GM12878 (cell line): ENCODE measurements around the gene RCOR1. TPM values are rescaled to one million over a fixed set of nuclear protein-coding genes. Genes with fewer than 3 reads are reported as not detected.

Source experiments
- ATAC-seq: fragments of 200-7000 bp; cut with Tn5 transposase; 3 replicates; pipeline ENCODE4 v1.9.1; 2020; ENCODE audit warnings: mild to moderate bottlenecking, moderate library complexity
- BruUV-seq: library from RNA; stranded (reverse); fragments of 400-500 nt; replicated peaks from 2 replicates; lab custom pipeline; 2021; lab: Mats Ljungman, UMichigan
- CTCF ChIA-PET: fragments of 300-600 bp; sonication (Branson Sonifier 250); formaldehyde crosslinking; extraction: SDS; loops from one replicate; lab custom pipeline; 2021; ENCODE audit warnings: inconsistent platforms; lab: Yijun Ruan, JAX
- POLR2A ChIA-PET: fragments of 350-600 bp; formaldehyde crosslinking; extraction: SDS; loops from one replicate; lab custom pipeline; 2021; ENCODE audit warnings: inconsistent platforms; lab: Charles Lee
- RAD21 ChIA-PET: fragments of 300-600 bp; sonication (Branson Sonifier 250); formaldehyde crosslinking; loops from one replicate; lab custom pipeline; 2023; ENCODE audit warnings: antibody characterized with exemption; ENCODE audit not compliant: unreplicated experiment; lab: Charles Lee
- SMC1A ChIA-PET: fragments of 300-600 bp; sonication (Branson Sonifier 250); formaldehyde crosslinking; loops from one replicate; lab custom pipeline; 2023; ENCODE audit not compliant: unreplicated experiment, uncharacterized antibody; lab: Charles Lee
- DNase-seq: peaks from one replicate; pipeline ENCODE4 v3.0.0-alpha.2; 2011; ENCODE audit warnings: low read depth, low spot score
- FAIRE-seq: peaks from 3 replicates; lab custom pipeline; 2011; peaks lifted over from hg19 to GRCh38; lab: Jason Lieb, UNC
- H2AFZ ChIP-seq: 2 replicates; pipeline ENCODE4 v1.6.0; 2011; ENCODE audit warnings: low read depth, low read length, control low read depth; ENCODE audit not compliant: control insufficient read depth
- H3K27ac ChIP-seq: 2 replicates; pipeline ENCODE4 v1.5.1; 2011; ENCODE audit warnings: control low read depth; ENCODE audit not compliant: control insufficient read depth, insufficient read depth
- H3K27me3 ChIP-seq, 2 experiments: replicated peaks in 1 of 2; 2 replicates each; pipeline versions ENCODE4 v1.6.0 to v1.6.1; 2011; ENCODE audit warnings: low read length in 1 of 2; ENCODE audit not compliant: control insufficient read depth in 2 of 2, insufficient read depth in 2 of 2
- H3K36me3 ChIP-seq, 2 experiments: 2 replicates each; pipeline ENCODE4 v1.5.1; 2011; ENCODE audit warnings: low read length in 1 of 2; ENCODE audit not compliant: control insufficient read depth in 2 of 2, insufficient read depth in 2 of 2
- H3K4me1 ChIP-seq: 2 replicates; pipeline ENCODE4 v1.6.1; 2011; ENCODE audit warnings: mild to moderate bottlenecking, low read length, moderate library complexity, mixed read lengths; ENCODE audit not compliant: control insufficient read depth, insufficient read depth
- H3K4me2 ChIP-seq: 2 replicates; pipeline ENCODE4 v1.6.0; 2011; ENCODE audit warnings: control low read depth; ENCODE audit not compliant: control insufficient read depth, insufficient read depth
- H3K4me3 ChIP-seq: fragments of 200-600 bp; sonication (generic); 2 replicates; pipeline ENCODE4 v1.5.1; 2016
- H3K79me2 ChIP-seq: 2 replicates; pipeline ENCODE4 v1.6.0; 2011; ENCODE audit warnings: low read length; ENCODE audit not compliant: control insufficient read depth, insufficient read depth
- H3K9ac ChIP-seq: 2 replicates; pipeline ENCODE4 v1.8.0; 2011; ENCODE audit warnings: low read length, control low read depth, mixed read lengths; ENCODE audit not compliant: control insufficient read depth, insufficient read depth
- H3K9me3 ChIP-seq: replicated peaks from 3 replicates; pipeline ENCODE4 v1.5.1; 2011; ENCODE audit warnings: mild to moderate bottlenecking, low read length; ENCODE audit not compliant: control insufficient read depth, insufficient read depth
- H4K20me1 ChIP-seq: 2 replicates; pipeline ENCODE4 v1.6.0; 2011; ENCODE audit not compliant: control insufficient read depth, insufficient read depth
- ASH2L ChIP-seq: fragments of 300-600, 200-600 bp; sonication (generic); IDR thresholded peaks from 2 replicates; pipeline ENCODE4 v1.6.1; 2017; ENCODE audit warnings: low read depth, mild to moderate bottlenecking, borderline replicate concordance
- ATF2 ChIP-seq: IDR thresholded peaks from 2 replicates; pipeline ENCODE4 v1.6.1; 2012; ENCODE audit warnings: low read length, inconsistent platforms
- CEBPB ChIP-seq, 2 experiments: fragments of 150-350 bp in 1 of 2; IDR thresholded peaks; 2 replicates each; pipeline ENCODE4 v1.6.1; 2012 to 2014; ENCODE audit warnings: low read depth in 2 of 2, low read length in 2 of 2, borderline replicate concordance in 1 of 2, inconsistent platforms in 1 of 2
- EED ChIP-seq: sonication (generic); IDR thresholded peaks from 2 replicates; pipeline ENCODE4 v1.6.1; 2016; ENCODE audit warnings: antibody characterized with exemption, low read depth
- EP300 ChIP-seq, 2 experiments: fragments of 150-350 bp in 1 of 2; IDR thresholded peaks; 2 replicates each; pipeline ENCODE4 v1.6.1; 2011 to 2012; ENCODE audit warnings: low read depth in 2 of 2, low read length in 2 of 2, borderline replicate concordance in 1 of 2, improper control_type of control experiment in 1 of 2, inconsistent platforms in 1 of 2; ENCODE audit not compliant: control insufficient read depth in 1 of 2
- FOXK2 ChIP-seq: fragments of 450-650 bp; IDR thresholded peaks from 2 replicates; pipeline ENCODE4 v1.6.1; 2017; ENCODE audit warnings: mild to moderate bottlenecking, moderate library complexity
- JUNB ChIP-seq: IDR thresholded peaks from 2 replicates; pipeline ENCODE4 v1.6.1; 2016; ENCODE audit warnings: antibody characterized with exemption, mild to moderate bottlenecking
- MLLT1 ChIP-seq: fragments of 450-650 bp; IDR thresholded peaks from 2 replicates; pipeline ENCODE4 v1.6.1; 2016; ENCODE audit warnings: mild to moderate bottlenecking
- MYC ChIP-seq: IDR thresholded peaks from 2 replicates; pipeline ENCODE4 v1.6.1; 2011; ENCODE audit warnings: mild to moderate bottlenecking, low read length, moderate library complexity, inconsistent platforms; ENCODE audit not compliant: insufficient read depth, insufficient replicate concordance, insufficient read length, severe bottlenecking
- NBN ChIP-seq: fragments of 450-650 bp; IDR thresholded peaks from 2 replicates; pipeline ENCODE4 v1.6.1; 2016
- NFYA ChIP-seq: IDR thresholded peaks from 2 replicates; pipeline ENCODE4 v1.6.1; 2011; ENCODE audit warnings: low read depth, mild to moderate bottlenecking, low read length, improper control_type of control experiment, borderline replicate concordance
- POLR2AphosphoS5 ChIP-seq: IDR thresholded peaks from 2 replicates; pipeline ENCODE4 v1.6.1; 2011; ENCODE audit warnings: mild to moderate bottlenecking, low read length, inconsistent platforms
- RFX5 ChIP-seq: IDR thresholded peaks from 2 replicates; pipeline ENCODE4 v1.6.1; 2011; ENCODE audit warnings: low read depth, low read length, improper control_type of control experiment
- RUNX3 ChIP-seq: IDR thresholded peaks from 2 replicates; pipeline ENCODE4 v1.6.1; 2012; ENCODE audit warnings: low read length, inconsistent platforms
- SREBF1 ChIP-seq: IDR thresholded peaks from 2 replicates; pipeline ENCODE4 v1.6.1; 2012; ENCODE audit warnings: mild to moderate bottlenecking, low read length
- SUZ12 ChIP-seq: fragments of 200-600 bp; sonication (generic); IDR thresholded peaks from one replicate; pipeline ENCODE4 v1.6.1; 2018; ENCODE audit warnings: antibody characterized with exemption, mild to moderate bottlenecking; ENCODE audit not compliant: unreplicated experiment
- ZNF384 ChIP-seq: IDR thresholded peaks from 2 replicates; pipeline ENCODE4 v1.6.1; 2012; ENCODE audit warnings: low read depth, mild to moderate bottlenecking, low read length, improper control_type of control experiment, borderline replicate concordance
- WGBS: methylation state at CpG from one replicate; pipeline ENCODE4 v1.1.6; 2016; ENCODE audit warnings: low lambda C conversion rate; ENCODE audit not compliant: insufficient replicate concordance, insufficient coverage; ENCODE audit errors: missing lambda C conversion rate; 5-methylcytosine and 5-hydroxymethylcytosine counted together
- in situ Hi-C: fragments of 300-500 bp; cut with MboI; formaldehyde crosslinking; loops from 9 replicates; pipeline ENCODE4 v1.14.3; 2018; ENCODE audit warnings: mixed read lengths
- intact Hi-C: fragments of 100-400 bp; cut with micrococcal nuclease; formaldehyde crosslinking; loops from one replicate; pipeline ENCODE4 v1.14.2; 2022; ENCODE audit not compliant: unreplicated experiment
- polyA plus RNA-seq, 11 experiments: library from polyadenylated mRNA; depleted of rRNA in 4 of 11; unstranded in 6 of 11; stranded (reverse) in 5 of 11; fragments of >200 nt; fragmentation: Nextera tagmentation in 4 of 11; fragmentation: Illumina TruSeq in 1 of 11; extraction: Ambion mirVana in 4 of 11; extraction: Trizol in 1 of 11; gene quantifications; 1 replicate in 1 of 11; 2 replicates in 10 of 11; pipeline versions ENCODE4 v1.2.1 to v1.2.3, GENCODE V29; 2011 to 2016; ENCODE audit warnings: inconsistent platforms in 2 of 11, missing spikeins in 2 of 11, low read depth in 1 of 11
- total RNA-seq, 4 experiments: library from RNA; depleted of rRNA in 3 of 4; stranded (reverse); fragments of >200 nt in 3 of 4; fragmentation: Illumina TruSeq in 1 of 4; extraction: Trizol in 1 of 4; gene quantifications; 2 replicates each; pipeline versions ENCODE4 v1.2.1 to v1.2.3, GENCODE V29; 2013 to 2021

The RCOR1 gene
- total and polyA plus RNA-seq, 10 of the 15 experiments (the other 5 are each of a cell fraction or from before 2014, with no cell fraction given) = 1.6 to 12.2 (median 4.4) TPM

- TF ChIP-seq EP300 (IDR thresholded peaks at IDR 0.05; ENCODE audit: borderline replicate concordance in 1 of 2, control insufficient read depth in 1 of 2, low read depth in 2 of 2, low read length in 2 of 2) (no peak), ASH2L (no peak), SUZ12 (no peak), POLR2AphosphoS5 (no peak)
Observed at GRCh38 chr14:102620413-102620812, 28.0 kb downstream of the RCOR1 start (continued).

GRCh38 chr14:102622262-102622885, 29.9 kb downstream of the RCOR1 start:
- intact Hi-C loops = no loop called here

More at GRCh38 chr14:102622262-102622885, 29.9 kb downstream of the RCOR1 start:
- Histone ChIP-seq H3K36me3 (peaks cover 0 to 4% of the 10 kb centered on the region in 2 experiments; a peak in 1 of 4 replicates), H3K4me2 (peak overlapping the region; percentile 66), H3K9me3 (no peaks in the 10 kb centered on the region), H3K9ac (no peak overlapping the region), H2AFZ (no peak overlapping the region), H4K20me1 (no peaks in the 10 kb centered on the region; the same call in 1 of the 2 replicates), H3K4me3 (no peak overlapping the region; the same call in 1 of the 2 replicates), H3K27ac (peak overlapping the region; percentile 4; the same call in 1 of the 2 replicates), H3K27me3 (no peaks in the 10 kb centered on the region), H3K79me2 (peaks cover 13% of the 10 kb centered on the region), H3K4me1 (peaks cover 15% of the 10 kb centered on the region)
- ChIA-PET SMC1A (no interaction called here), CTCF (interaction anchor here (0.9 to 1.8 kb wide), 4 partner anchors 14 to 56 kb away, joined by 3 to 10 read pairs (median 3); no protein-coding TSS in a partner anchor), POLR2A (no interaction called here), RAD21 (no interaction called here)
- BruUV-seq = no TSS peak
- TF ChIP-seq MYC = no peak
- peak; percentile 27; the same call in 1 of the 2 replicates for TF ChIP-seq RUNX3
- TF ChIP-seq FOXK2 = no peak
- TF ChIP-seq RFX5 = no peak
- TF ChIP-seq NBN = no peak
- peak; percentile 62 for TF ChIP-seq JUNB
- peak; percentile 57 for TF ChIP-seq EED
- TF ChIP-seq ATF2 = no peak
- TF ChIP-seq SREBF1 = no peak
- TF ChIP-seq CEBPB (IDR thresholded peaks at IDR 0.05; ENCODE audit: borderline replicate concordance in 1 of 2, low read depth in 2 of 2, low read length in 2 of 2) = no peak
- no peak for TF ChIP-seq ZNF384
- TF ChIP-seq NFYA = no peak
- no peak for TF ChIP-seq MLLT1
- ATAC-seq = peak; percentile 24; the same call in 1 of the 3 replicates
- 41% methylated on average over 10 of the region's 10 CpGs for WGBS
- peak; percentile 69 for FAIRE-seq
- in situ Hi-C loops = no loop called here
- DNase-seq = no peak
